Loucy (cell line): ENCODE data around the gene ELOVL6.

Experiments
- H2AFZ ChIP-seq: fragments of 200-600 bp; sonication (generic); 2 replicates; pipeline ENCODE4 v1.6.0; 2016; ENCODE audit warnings: antibody characterized with exemption, mild to moderate bottlenecking, low read length, moderate library complexity
- H3F3A ChIP-seq: fragments of 200-600 bp; 2 replicates; pipeline ENCODE4 v1.6.0; 2016; ENCODE audit warnings: antibody characterized with exemption, low read depth, mild to moderate bottlenecking
- H3K27me3 ChIP-seq: fragments of 200-600 bp; sonication (generic); 2 replicates; pipeline ENCODE4 v1.6.1; 2014; ENCODE audit warnings: low read length, mild to moderate bottlenecking; ENCODE audit not compliant: insufficient read depth, poor library complexity, severe bottlenecking
- H3K36me3 ChIP-seq: fragments of 200-600 bp; sonication (generic); 2 replicates; pipeline ENCODE4 v1.6.1; 2016; ENCODE audit warnings: low read length; ENCODE audit not compliant: insufficient read depth
- H3K4me1 ChIP-seq: fragments of 200-600 bp; sonication (generic); 2 replicates; pipeline ENCODE4 v1.5.1; 2014; ENCODE audit warnings: low read length, mild to moderate bottlenecking; ENCODE audit not compliant: insufficient read depth, poor library complexity, severe bottlenecking
- H3K4me2 ChIP-seq: fragments of 200-600 bp; sonication (generic); 2 replicates; pipeline ENCODE4 v1.6.0; 2014; ENCODE audit warnings: antibody characterized with exemption, low read length, low read depth, mild to moderate bottlenecking; ENCODE audit not compliant: poor library complexity, severe bottlenecking
- H3K4me3 ChIP-seq: fragments of 200-600 bp; sonication (generic); 2 replicates; pipeline ENCODE4 v1.5.1; 2014; ENCODE audit warnings: low read length, mild to moderate bottlenecking, mixed read lengths; ENCODE audit not compliant: poor library complexity, severe bottlenecking
- H3K79me2 ChIP-seq: fragments of 200-600 bp; sonication (generic); 2 replicates; pipeline ENCODE4 v1.6.1; 2014; ENCODE audit warnings: low read length; ENCODE audit not compliant: insufficient read depth
- H3K9ac ChIP-seq: fragments of 200-600 bp; sonication (generic); 2 replicates; pipeline ENCODE4 v1.6.0; 2014; ENCODE audit warnings: mild to moderate bottlenecking, low read depth, low read length, moderate library complexity; ENCODE audit not compliant: poor library complexity, severe bottlenecking
- H3K9me2 ChIP-seq: fragments of 200-600 bp; sonication (generic); replicated peaks from 2 replicates; pipeline ENCODE4 v1.6.1; 2016; ENCODE audit warnings: low read depth, low read length, mixed read lengths
- H3K9me3 ChIP-seq: fragments of 200-600 bp; sonication (generic); 2 replicates; pipeline ENCODE4 v1.6.1; 2014; ENCODE audit warnings: mild to moderate bottlenecking, antibody characterized with exemption, low read length, low read depth; ENCODE audit not compliant: insufficient read depth
- H4K20me1 ChIP-seq: fragments of 200-600 bp; sonication (generic); 2 replicates; pipeline ENCODE4 v1.6.0; 2014; ENCODE audit warnings: antibody characterized with exemption, low read length, mild to moderate bottlenecking; ENCODE audit not compliant: insufficient read depth, poor library complexity, severe bottlenecking
- EZH2phosphoT487 ChIP-seq: fragments of 200-600 bp; IDR thresholded peaks from 2 replicates; pipeline ENCODE4 v1.6.1; 2018; ENCODE audit warnings: antibody characterized with exemption, mild to moderate bottlenecking, moderate library complexity, borderline replicate concordance
- TF ChIP-seq, protein P1 (sequence below): fragments of 200-600 bp; sonication (generic); conservative IDR thresholded peaks from 2 replicates; pipeline ENCODE4 v1.5.1; 2014; ENCODE audit warnings: mild to moderate bottlenecking, antibody characterized with exemption, low read length

ELOVL6 gene

DNA sequence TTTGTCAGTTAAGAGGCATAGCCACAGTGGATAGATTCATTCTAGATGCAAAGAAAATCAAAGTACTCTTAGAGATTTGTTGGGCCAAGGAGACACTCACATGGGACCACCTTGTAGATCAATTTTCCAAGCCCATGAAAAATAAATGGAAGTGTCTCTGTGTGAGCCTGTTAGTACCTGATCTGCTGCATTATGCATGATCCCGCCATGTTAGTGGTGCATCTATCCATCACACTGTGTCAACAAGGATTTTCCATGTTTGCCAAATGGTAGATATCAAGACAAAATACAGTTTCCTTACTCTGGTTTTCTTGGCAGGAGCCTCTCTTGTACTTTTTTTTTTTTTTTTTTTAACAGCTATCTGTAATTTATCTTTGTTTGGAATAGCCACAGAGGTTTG is 173.4 kb downstream of the ELOVL6 start:
- Histone ChIP-seq H3K36me3 (no peaks in the 10 kb centered on the region), H3K79me2 (no peaks in the 10 kb centered on the region), H3F3A (no peaks in the 10 kb centered on the region), H3K27me3 (no peaks in the 10 kb centered on the region), H3K4me2 (no peak overlapping the region), H3K9me2 (no peaks in the 10 kb centered on the region), H3K4me1 (no peaks in the 10 kb centered on the region), H4K20me1 (no peaks in the 10 kb centered on the region), H3K9ac (no peak overlapping the region), H2AFZ (no peak overlapping the region), H3K4me3 (no peak overlapping the region), H3K9me3 (no peaks in the 10 kb centered on the region)
- TF ChIP-seq, protein P1, sequence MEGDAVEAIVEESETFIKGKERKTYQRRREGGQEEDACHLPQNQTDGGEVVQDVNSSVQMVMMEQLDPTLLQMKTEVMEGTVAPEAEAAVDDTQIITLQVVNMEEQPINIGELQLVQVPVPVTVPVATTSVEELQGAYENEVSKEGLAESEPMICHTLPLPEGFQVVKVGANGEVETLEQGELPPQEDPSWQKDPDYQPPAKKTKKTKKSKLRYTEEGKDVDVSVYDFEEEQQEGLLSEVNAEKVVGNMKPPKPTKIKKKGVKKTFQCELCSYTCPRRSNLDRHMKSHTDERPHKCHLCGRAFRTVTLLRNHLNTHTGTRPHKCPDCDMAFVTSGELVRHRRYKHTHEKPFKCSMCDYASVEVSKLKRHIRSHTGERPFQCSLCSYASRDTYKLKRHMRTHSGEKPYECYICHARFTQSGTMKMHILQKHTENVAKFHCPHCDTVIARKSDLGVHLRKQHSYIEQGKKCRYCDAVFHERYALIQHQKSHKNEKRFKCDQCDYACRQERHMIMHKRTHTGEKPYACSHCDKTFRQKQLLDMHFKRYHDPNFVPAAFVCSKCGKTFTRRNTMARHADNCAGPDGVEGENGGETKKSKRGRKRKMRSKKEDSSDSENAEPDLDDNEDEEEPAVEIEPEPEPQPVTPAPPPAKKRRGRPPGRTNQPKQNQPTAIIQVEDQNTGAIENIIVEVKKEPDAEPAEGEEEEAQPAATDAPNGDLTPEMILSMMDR: no peak
- no peak for TF ChIP-seq EZH2phosphoT487

DNA sequence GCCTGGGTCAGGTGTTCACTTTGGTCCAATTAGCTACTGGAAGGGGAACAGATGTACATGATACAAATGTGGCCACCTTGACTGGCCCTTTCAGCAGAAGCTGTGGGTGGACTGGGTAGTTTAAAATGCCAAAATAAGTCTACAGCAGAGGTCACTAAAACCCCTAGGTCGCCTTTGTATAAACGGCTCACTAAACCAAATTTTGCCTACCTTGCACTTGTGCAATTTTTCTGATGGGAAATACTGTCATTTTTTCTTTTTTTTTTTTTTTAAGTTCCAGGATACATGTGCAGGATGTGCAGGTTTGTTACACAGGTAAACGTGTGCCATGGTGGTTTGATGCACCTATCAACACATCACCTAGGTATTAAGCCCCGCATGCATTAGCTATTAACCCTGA is 176.0 kb downstream of the ELOVL6 start:
- H4K20me1 ChIP-seq: no peaks in the 10 kb centered on the region
- H2AFZ ChIP-seq: no peak overlapping the region
- no peak for TF ChIP-seq EZH2phosphoT487
- TF ChIP-seq, protein P1: no peak
- H3K36me3 ChIP-seq: no peaks in the 10 kb centered on the region
- no peaks in the 10 kb centered on the region for H3F3A ChIP-seq
- no peaks in the 10 kb centered on the region for H3K27me3 ChIP-seq
- no peaks in the 10 kb centered on the region for H3K79me2 ChIP-seq
- no peaks in the 10 kb centered on the region for H3K4me1 ChIP-seq
- no peak overlapping the region for H3K4me2 ChIP-seq
- H3K9me2 ChIP-seq: no peaks in the 10 kb centered on the region
- no peak overlapping the region for H3K4me3 ChIP-seq
- H3K9ac ChIP-seq: no peak overlapping the region
- H3K9me3 ChIP-seq: no peaks in the 10 kb centered on the region

DNA sequence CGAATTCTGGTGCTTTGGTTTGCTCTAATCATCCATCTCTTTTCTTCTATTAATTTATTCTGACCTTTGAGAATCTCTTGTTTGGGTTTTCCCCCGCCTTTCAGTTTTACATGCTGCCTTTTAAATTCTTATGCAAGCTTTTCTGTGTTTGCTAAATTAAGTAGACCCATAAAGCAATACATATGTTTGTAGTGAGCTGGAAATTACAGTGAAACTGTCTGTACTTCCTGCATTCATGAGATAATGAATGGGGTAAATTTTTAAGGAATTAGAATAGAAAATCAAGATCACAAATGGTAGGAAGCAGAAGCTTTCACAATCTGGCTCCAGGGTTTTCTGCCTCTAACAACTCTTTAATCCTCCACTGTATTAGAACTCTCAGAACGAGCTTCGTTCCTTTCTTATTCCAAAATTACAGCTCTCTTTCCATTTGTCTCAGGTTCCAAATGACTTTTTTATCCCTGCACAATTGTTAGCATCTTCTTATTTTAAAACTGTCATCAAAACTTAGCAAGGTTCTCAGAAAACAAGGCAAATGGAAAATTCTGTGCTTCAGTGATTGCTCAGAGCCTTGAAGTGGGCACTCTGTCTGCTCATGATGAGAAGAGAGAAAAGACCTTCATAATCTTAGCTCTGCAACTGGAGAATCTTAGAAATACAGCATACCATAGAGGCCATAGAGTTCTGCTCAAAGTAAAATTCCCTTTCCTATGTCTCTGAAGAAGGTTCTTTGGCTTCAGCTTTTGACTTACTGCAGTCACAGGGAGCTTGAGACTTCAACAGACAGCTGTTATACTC is 177.6 kb downstream of the ELOVL6 start:
- H2AFZ ChIP-seq: 0 out of 2 replicates have a peak overlapping the region, but pooled peaks have one; percentile 25

More for the DNA sequence above, 177.6 kb downstream of the ELOVL6 start:
- Histone ChIP-seq H3K9me3 (no peaks in the 10 kb centered on the region), H3K4me1 (no peaks in the 10 kb centered on the region), H3K9me2 (no peaks in the 10 kb centered on the region), H3F3A (no peaks in the 10 kb centered on the region), H3K27me3 (no peaks in the 10 kb centered on the region), H3K36me3 (no peaks in the 10 kb centered on the region), H4K20me1 (no peaks in the 10 kb centered on the region), H3K4me3 (no peak overlapping the region), H3K4me2 (no peak overlapping the region), H3K79me2 (no peaks in the 10 kb centered on the region), H3K9ac (no peak overlapping the region)
- TF ChIP-seq EZH2phosphoT487: no peak
- TF ChIP-seq, protein P1: no peak
